ENCODE measurements around the gene NRIP1.

DNA sequence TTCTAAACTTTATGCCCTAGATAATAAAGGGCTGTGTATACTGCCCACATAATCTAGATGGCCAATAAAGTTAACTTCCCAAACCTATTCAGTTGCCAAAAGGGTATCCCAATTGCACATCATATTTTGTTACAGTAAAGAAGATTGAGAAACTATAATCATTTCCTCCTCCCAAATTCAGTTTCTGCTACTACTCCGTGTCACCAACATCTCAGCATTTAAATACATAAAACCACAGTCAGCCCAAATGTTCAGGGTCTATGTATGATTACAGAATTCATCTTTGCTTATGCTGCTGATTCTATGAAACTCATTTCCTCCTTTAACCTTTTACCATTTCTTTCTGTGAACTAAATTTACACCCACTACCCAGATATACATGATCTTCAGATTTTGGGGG lies 28.6 kb downstream of the NRIP1 start:
- TF ChIP-seq, protein P1, sequence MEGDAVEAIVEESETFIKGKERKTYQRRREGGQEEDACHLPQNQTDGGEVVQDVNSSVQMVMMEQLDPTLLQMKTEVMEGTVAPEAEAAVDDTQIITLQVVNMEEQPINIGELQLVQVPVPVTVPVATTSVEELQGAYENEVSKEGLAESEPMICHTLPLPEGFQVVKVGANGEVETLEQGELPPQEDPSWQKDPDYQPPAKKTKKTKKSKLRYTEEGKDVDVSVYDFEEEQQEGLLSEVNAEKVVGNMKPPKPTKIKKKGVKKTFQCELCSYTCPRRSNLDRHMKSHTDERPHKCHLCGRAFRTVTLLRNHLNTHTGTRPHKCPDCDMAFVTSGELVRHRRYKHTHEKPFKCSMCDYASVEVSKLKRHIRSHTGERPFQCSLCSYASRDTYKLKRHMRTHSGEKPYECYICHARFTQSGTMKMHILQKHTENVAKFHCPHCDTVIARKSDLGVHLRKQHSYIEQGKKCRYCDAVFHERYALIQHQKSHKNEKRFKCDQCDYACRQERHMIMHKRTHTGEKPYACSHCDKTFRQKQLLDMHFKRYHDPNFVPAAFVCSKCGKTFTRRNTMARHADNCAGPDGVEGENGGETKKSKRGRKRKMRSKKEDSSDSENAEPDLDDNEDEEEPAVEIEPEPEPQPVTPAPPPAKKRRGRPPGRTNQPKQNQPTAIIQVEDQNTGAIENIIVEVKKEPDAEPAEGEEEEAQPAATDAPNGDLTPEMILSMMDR (IDR thresholded peaks at IDR 0.05) = no peak
- TF ChIP-seq POLR2A (IDR thresholded peaks at IDR 0.05) (no peak), POLR2AphosphoS5 (IDR thresholded peaks at IDR 0.05) (no peak)

Data from prostate gland (tissue), 2 donors.